HepG2 (cell line): ENCODE data around the gene ZC3H7B. TPM values are rescaled to one million over a fixed set of nuclear protein-coding genes. Genes with fewer than 3 reads are reported as not detected.
A peak's percentile ranks its signal among the peaks of the same experiment; 100 is the strongest.

Source experiments
- ATAC-seq: fragments of 200-7000 bp; cut with Tn5 transposase; 3 replicates; pipeline ENCODE4 v1.9.1; 2020; ENCODE audit warnings: mild to moderate bottlenecking, moderate library complexity
- BruUV-seq: library from RNA; stranded (reverse); fragments of 400-500 nt; replicated peaks from 2 replicates; lab custom pipeline; 2021; lab: Mats Ljungman, UMichigan
- CTCF ChIA-PET: fragments of 300-600 bp; formaldehyde crosslinking; extraction: SDS; loops from one replicate; lab custom pipeline; 2021; ENCODE audit warnings: low total read pairs, inconsistent platforms, low intra/inter-chr PET ratio; lab: Yijun Ruan, JAX
- POLR2A ChIA-PET: fragments of 350-600 bp; sonication (Branson Sonifier 250); formaldehyde crosslinking; loops from one replicate; lab custom pipeline; 2020; ENCODE audit warnings: antibody characterized with exemption, inconsistent platforms; lab: Yijun Ruan, JAX
- DNase-seq: peaks from one replicate; pipeline ENCODE4 v3.0.0-alpha.2; 2015; ENCODE audit warnings: low spot score
- FAIRE-seq: peaks from 3 replicates; lab custom pipeline; 2011; peaks lifted over from hg19 to GRCh38; lab: Jason Lieb, UNC
- H2AFZ ChIP-seq: one replicate; pipeline ENCODE4 v1.6.1; 2011; ENCODE audit warnings: low read length, inconsistent platforms
- H3K27ac ChIP-seq: fragments of 300-600 bp; 3 replicates; pipeline ENCODE4 v1.8.0; 2011; ENCODE audit warnings: mixed run types, mild to moderate bottlenecking, mixed read lengths, low read length, inconsistent platforms; ENCODE audit not compliant: insufficient read depth; ENCODE audit errors: extremely low read length
- H3K27me3 ChIP-seq, 2 experiments: fragments of 200-600 bp in 1 of 2; 2 replicates in 1 of 2; 3 replicates in 1 of 2; pipeline versions ENCODE4 v1.6.0 to v1.8.0; 2011; ENCODE audit warnings: low read length in 2 of 2, mild to moderate bottlenecking in 2 of 2, moderate library complexity in 2 of 2, inconsistent platforms in 1 of 2; ENCODE audit not compliant: insufficient read depth in 2 of 2, control insufficient read depth in 1 of 2
- H3K36me3 ChIP-seq, 2 experiments: fragments of 200-600 bp in 1 of 2; replicated peaks in 1 of 2; 2 replicates in 1 of 2; 3 replicates in 1 of 2; pipeline versions ENCODE4 v1.5.1 to v1.8.0; 2011; ENCODE audit warnings: low read length in 2 of 2, inconsistent platforms in 1 of 2; ENCODE audit not compliant: insufficient read depth in 2 of 2, control insufficient read depth in 1 of 2
- H3K4me1 ChIP-seq: 2 replicates; pipeline ENCODE4 v1.5.1; 2012; ENCODE audit warnings: low read length, inconsistent platforms; ENCODE audit not compliant: insufficient read depth
- H3K4me2 ChIP-seq: 2 replicates; pipeline ENCODE4 v1.6.0; 2011; ENCODE audit warnings: low read depth, low read length, inconsistent platforms
- H3K4me3 ChIP-seq, 3 experiments: fragments of 200-600 bp in 1 of 3; sonication (generic), shearing (Covaris generic) in 1 of 3; replicated peaks in 1 of 3; 2 replicates each; pipeline ENCODE4 v1.5.1; 2011 to 2016; ENCODE audit warnings: low read length in 3 of 3, inconsistent platforms in 2 of 3, low read depth in 2 of 3, mild to moderate bottlenecking in 2 of 3, control low read depth in 1 of 3, mixed read lengths in 1 of 3; ENCODE audit not compliant: insufficient read depth in 1 of 3
- H3K79me2 ChIP-seq: one replicate; pipeline ENCODE4 v1.6.1; 2011; ENCODE audit warnings: low read length, inconsistent platforms; ENCODE audit not compliant: insufficient read depth
- H3K9ac ChIP-seq: 2 replicates; pipeline ENCODE4 v1.6.0; 2011; ENCODE audit warnings: mild to moderate bottlenecking, low read depth, low read length, inconsistent platforms; ENCODE audit not compliant: insufficient read depth
- H3K9me3 ChIP-seq: 2 replicates; pipeline ENCODE4 v1.5.1; 2012; ENCODE audit warnings: mild to moderate bottlenecking, low read length
- H4K20me1 ChIP-seq: 2 replicates; pipeline ENCODE4 v1.6.0; 2011; ENCODE audit warnings: inconsistent platforms, mild to moderate bottlenecking, low read length, moderate library complexity; ENCODE audit not compliant: insufficient read depth
- CREM ChIP-seq, 2 experiments: sonication (generic) in 1 of 2; formaldehyde crosslinking in 1 of 2; IDR thresholded peaks; 2 replicates each; pipeline versions ENCODE4 v1.4.0 to v1.6.1; 2016 to 2020; ENCODE audit warnings: antibody characterized with exemption in 1 of 2, mild to moderate bottlenecking in 1 of 2, missing genetic modification reagents in 1 of 2
- DNMT3B ChIP-seq: conservative IDR thresholded peaks from 2 replicates; pipeline ENCODE4 v1.6.1; 2016; ENCODE audit warnings: missing biosample characterization, control low read depth
- FOXK1 ChIP-seq: sonication (generic); formaldehyde crosslinking; IDR thresholded peaks from 2 replicates; pipeline ENCODE4 v1.4.0; 2020; ENCODE audit warnings: low read depth, missing genetic modification reagents, borderline replicate concordance
- KDM5B ChIP-seq: sonication (generic); formaldehyde crosslinking; IDR thresholded peaks from 2 replicates; pipeline ENCODE4 v1.4.0; 2020; ENCODE audit warnings: missing genetic modification reagents, mild to moderate bottlenecking, borderline replicate concordance
- MAX ChIP-seq: IDR thresholded peaks from 2 replicates; pipeline ENCODE4 v1.6.1; 2012; ENCODE audit warnings: inconsistent platforms
- SETDB1 ChIP-seq: sonication (generic); formaldehyde crosslinking; IDR thresholded peaks from 2 replicates; pipeline ENCODE4 v1.5.1; 2020; ENCODE audit warnings: missing genetic modification reagents, mild to moderate bottlenecking, borderline replicate concordance
- THAP9 ChIP-seq: sonication (generic); formaldehyde crosslinking; IDR thresholded peaks from 2 replicates; pipeline ENCODE4; 2020; ENCODE audit warnings: missing genetic modification reagents, mild to moderate bottlenecking, borderline replicate concordance
- ZBTB26 ChIP-seq: IDR thresholded peaks from 2 replicates; pipeline ENCODE4 v1.6.1; 2016; ENCODE audit warnings: missing compliant biosample characterization, missing genetic modification reagents, borderline replicate concordance
- ZNF18 ChIP-seq: sonication (generic); formaldehyde crosslinking; IDR thresholded peaks from 2 replicates; pipeline ENCODE4 v1.8.0; 2022; ENCODE audit warnings: mild to moderate bottlenecking, missing genetic modification reagents; ENCODE audit not compliant: insufficient replicate concordance
- ZNF207 ChIP-seq: fragments of 450-650 bp; IDR thresholded peaks from 2 replicates; pipeline ENCODE4 v1.6.1; 2016; ENCODE audit warnings: antibody characterized with exemption, borderline replicate concordance
- ZNF337 ChIP-seq: sonication (generic); formaldehyde crosslinking; IDR thresholded peaks from 2 replicates; pipeline ENCODE4 v1.5.1; 2020; ENCODE audit warnings: missing genetic modification reagents, low read depth, mild to moderate bottlenecking, borderline replicate concordance
- ZNF468 ChIP-seq: sonication (generic); formaldehyde crosslinking; IDR thresholded peaks from 2 replicates; pipeline ENCODE4 v1.8.0; 2022; ENCODE audit warnings: mild to moderate bottlenecking, moderate library complexity, missing genetic modification reagents
- ZNF772 ChIP-seq: sonication (generic); formaldehyde crosslinking; IDR thresholded peaks from 2 replicates; pipeline ENCODE4 v1.5.0; 2020; ENCODE audit warnings: mild to moderate bottlenecking, missing genetic modification reagents
- ZNF782 ChIP-seq: sonication (generic); formaldehyde crosslinking; IDR thresholded peaks from 2 replicates; pipeline ENCODE4 v1.4.0; 2020; ENCODE audit warnings: missing genetic modification reagents, mild to moderate bottlenecking, borderline replicate concordance
- WGBS: methylation state at CpG from one replicate; pipeline ENCODE4 v1.1.6; 2017; ENCODE audit warnings: low lambda C conversion rate; 5-methylcytosine and 5-hydroxymethylcytosine counted together
- in situ Hi-C: cut with HindIII; loops from 2 replicates; pipeline ENCODE4 v1.10.0; 2017; ENCODE audit warnings: low pct_unique_long_range_greater_than_20kb; ENCODE audit not compliant: extremely low pct_ligation_motif_present
- intact Hi-C: fragments of 100-400 bp; cut with micrococcal nuclease; formaldehyde crosslinking; loops from one replicate; pipeline ENCODE4 v1.10.0; 2022; ENCODE audit not compliant: unreplicated experiment
- polyA plus RNA-seq, 8 experiments: library from polyadenylated mRNA; depleted of rRNA in 3 of 8; stranded (reverse) in 7 of 8; unstranded in 1 of 8; fragments of >200 nt; fragmentation: Illumina TruSeq in 4 of 8; extraction: Trizol in 4 of 8; gene quantifications; 2 replicates each; pipeline versions ENCODE4 v1.2.1 to v1.2.3, GENCODE V29; 2011 to 2016; ENCODE audit warnings: low read depth in 4 of 8, missing spikeins in 1 of 8, mixed read lengths in 1 of 8; ENCODE audit not compliant: insufficient read depth in 1 of 8
- total RNA-seq, 5 experiments: library from RNA; depleted of rRNA; stranded (reverse); fragments of >200 nt; fragmentation: Illumina TruSeq; extraction: Trizol; gene quantifications; 2 replicates each; pipeline ENCODE4 v1.2.3, GENCODE V29; 2016; ENCODE audit warnings: low read depth in 1 of 5

The ZC3H7B gene
- total and polyA plus RNA-seq, 2 of the 13 experiments (the other 11 are each of a cell fraction or from before 2014, with no cell fraction given): 26.4 to 37.2 TPM

GRCh38 chr22:41286639-41287091 is 14.7 kb upstream of the ZC3H7B start (continued):
- no peak for TF ChIP-seq THAP9 (CRISPR knock-in tag)

DNA sequence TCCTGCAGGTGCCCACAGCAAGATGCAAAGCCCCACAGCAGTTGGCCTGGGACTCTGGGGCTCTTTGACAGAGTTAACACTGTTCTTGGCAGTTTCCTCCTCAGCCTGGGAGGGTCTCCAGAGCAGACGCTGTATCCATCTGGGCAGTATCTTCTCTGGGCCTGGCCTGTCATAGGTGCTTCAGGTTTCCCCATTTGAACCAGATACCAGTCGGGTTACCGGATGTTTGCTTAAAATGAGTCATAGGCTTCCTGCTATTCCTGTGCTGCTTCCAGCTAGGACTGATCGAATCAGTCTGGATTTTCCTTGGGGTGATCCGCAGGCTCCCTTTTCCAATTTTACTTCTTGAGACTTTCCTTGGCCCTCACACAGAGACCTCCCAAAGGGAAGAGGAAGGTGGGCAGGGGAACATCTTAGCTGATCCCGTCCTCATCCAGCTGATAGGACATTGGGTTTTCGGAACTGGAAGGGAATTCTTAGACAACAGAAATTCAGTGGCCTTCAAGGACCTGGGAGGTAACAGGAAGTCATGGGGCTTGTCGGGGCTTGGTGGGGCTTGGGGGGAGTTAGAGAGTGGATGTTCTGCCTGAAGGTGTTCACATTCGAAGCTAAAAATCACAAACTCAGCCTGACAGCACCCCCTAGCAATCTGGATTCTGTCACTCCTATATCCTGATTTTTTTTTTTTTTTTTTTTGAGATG is 12.9 kb upstream of the ZC3H7B start:
- 4% methylated on average over 9 of the region's 9 CpGs for WGBS
- FAIRE-seq (peak; percentile 87), ATAC-seq (peak; percentile 62), DNase-seq (peak; percentile 92)
- in situ Hi-C loops (no loop called here), intact Hi-C loops (loop anchor here (5.0 to 10.0 kb wide), 2 partner anchors 51 to 156 kb away; partner anchors contain the start of gene TOB2)
- Histone ChIP-seq H3K9me3 (no peaks in the 10 kb centered on the region), H3K4me2 (peak overlapping the region; percentile 92), H3K27me3 (no peaks in the 10 kb centered on the region; a peak in 1 of 5 replicates), H3K36me3 (peaks cover 2 to 4% of the 10 kb centered on the region in 2 experiments; a peak in 4 of 5 replicates), H3K27ac (peak overlapping the region; percentile 81), H3K9ac (peak overlapping the region; percentile 73), H3K4me3 (peak overlapping the region; percentile 47 to 69 (median 53)), H3K79me2 (peaks cover 17% of the 10 kb centered on the region), H3K4me1 (peaks cover 58% of the 10 kb centered on the region), H4K20me1 (no peaks in the 10 kb centered on the region), H2AFZ (peak overlapping the region; percentile 57)
- ChIA-PET POLR2A (interaction anchor here (0.9 to 6.0 kb wide), 9 partner anchors 8 to 180 kb away, joined by 3 to 49 read pairs (median 7); partner anchors contain the start of genes ACO2, PHF5A, TEF and TOB2), CTCF (no interaction called here)
- TSS peak; percentile 70 for BruUV-seq
- no peak for TF ChIP-seq ZNF468
- no peak for TF ChIP-seq ZNF337 (CRISPR knock-in tag)
- TF ChIP-seq DNMT3B (CRISPR knock-in tag): peak; percentile 92
- peak; percentile 5; the same call in 1 of the 2 replicates for TF ChIP-seq MAX
- TF ChIP-seq SETDB1 (CRISPR knock-in tag): no peak
- no peak for TF ChIP-seq ZNF18 (CRISPR knock-in tag)
- peak; percentile 57 for TF ChIP-seq CREM (IDR thresholded peaks at IDR 0.05)
- TF ChIP-seq CREM (CRISPR knock-in tag; IDR thresholded peaks at IDR 0.05): no peak
- TF ChIP-seq ZNF207: no peak
- TF ChIP-seq ZBTB26 (CRISPR knock-in tag): peak; percentile 67; the same call in 1 of the 2 replicates
- TF ChIP-seq FOXK1 (CRISPR knock-in tag): no peak
- TF ChIP-seq KDM5B (CRISPR knock-in tag): no peak
- no peak for TF ChIP-seq ZNF782 (CRISPR knock-in tag)
- TF ChIP-seq ZNF772 (CRISPR knock-in tag): no peak
